Measurements from ENCODE around the gene LGALSL. TPM values are rescaled to one million over a fixed set of nuclear protein-coding genes. Genes with fewer than 3 reads are reported as not detected.

LGALSL gene
- total RNA-seq, 1 experiment from 2014 or later: 23.8 TPM

GRCh38 chr2:64447317-64448040, 6.5 kb upstream of the LGALSL start:
- Histone ChIP-seq H2BK5ac (ENCODE audit: insufficient read length, low read length) (no peak overlapping the region), H4K91ac (ENCODE audit: insufficient read length, low read depth, low read length) (no peak overlapping the region), H3K79me1 (ENCODE audit: insufficient read depth, low read depth, low read length, poor library complexity, severe bottlenecking) (no peaks in the 10 kb centered on the region), H3K4ac (ENCODE audit: low read depth, low read length) (no peak overlapping the region), H3K23ac (ENCODE audit: insufficient read length, low read depth, low read length) (no peak overlapping the region), H3K9ac (ENCODE audit: extremely low read depth, insufficient read length, low read length) (no peak overlapping the region), H3K9me3 (ENCODE audit: control insufficient read depth, low read depth, low read length) (no peaks in the 10 kb centered on the region), H2AK5ac (ENCODE audit: insufficient read length, low read length) (no peak overlapping the region), H3K27ac (ENCODE audit: insufficient read length, low read depth, low read length) (no peak overlapping the region), H3K27me3 (ENCODE audit: insufficient read depth, low read length) (no peaks in the 10 kb centered on the region), H3T11ph (ENCODE audit: low read length) (no peak overlapping the region), H3K4me2 (ENCODE audit: insufficient read depth, insufficient read length, low read length) (no peak overlapping the region), H3K18ac (ENCODE audit: insufficient read length, low read depth, low read length) (no peak overlapping the region), H4K8ac (replicated peaks; ENCODE audit: insufficient read length, low read depth, low read length) (no peak overlapping the region), H2BK20ac (ENCODE audit: low read depth, low read length, poor library complexity, severe bottlenecking) (no peak overlapping the region), H3K14ac (ENCODE audit: insufficient read depth, low read length) (no peak overlapping the region), H2BK120ac (ENCODE audit: low read depth, low read length, poor library complexity, severe bottlenecking) (no peak overlapping the region), H3K4me1 (ENCODE audit: insufficient read depth, low read length) (peaks cover 7% of the 10 kb centered on the region; the same call in 1 of the 2 replicates), H2BK12ac (ENCODE audit: insufficient read length, low read depth, low read length) (no peak overlapping the region), H3K56ac (ENCODE audit: insufficient read length, low read depth, low read length) (no peak overlapping the region), H3K23me2 (ENCODE audit: insufficient read length, low read depth, low read length, poor library complexity, severe bottlenecking) (no peaks in the 10 kb centered on the region), H4K20me1 (ENCODE audit: control insufficient read depth, insufficient read depth, insufficient read length) (no peaks in the 10 kb centered on the region), H2AFZ (ENCODE audit: low read length) (no peak overlapping the region), H2BK15ac (ENCODE audit: low read depth, low read length) (no peak overlapping the region), H4K5ac (ENCODE audit: insufficient read length, low read depth, low read length) (no peak overlapping the region), H3K79me2 (ENCODE audit: insufficient read depth, low read length) (no peaks in the 10 kb centered on the region)
- Mint-ChIP-seq H3K9me3 (no peaks in the 10 kb centered on the region), H3K27me3 (ENCODE audit: low read depth) (no peaks in the 10 kb centered on the region), H3K36me3 (ENCODE audit: insufficient read depth in 1 of 3, low read depth in 3 of 3) (no peaks in the 10 kb centered on the region), H3K4me3 (no peak overlapping the region), H3K4me1 (peaks cover 31 to 35% of the 10 kb centered on the region in 2 experiments), H3K27ac (no peak overlapping the region)
- DNase-seq: no peak
- no peak for TF ChIP-seq CTCF (conservative IDR thresholded peaks at IDR 0.05)
- no CpG with 5 or more reads among the region's 2 CpGs for whole genome bisulfite sequencing (ENCODE audit: extremely low coverage, insufficient read length, low lambda C conversion rate)

Measured in H9 (cell line).